Uterus (tissue), 2 donors: ENCODE results near the gene NDC80.

Experiments
- POLR2A ChIP-seq, 2 donors: fragments of 450-650 bp; IDR thresholded peaks; one replicate each; pipeline ENCODE4 v1.6.1; 2016; ENCODE audit warnings: antibody characterized with exemption in 2 of 2, mild to moderate bottlenecking in 1 of 2, moderate library complexity in 1 of 2
- TF ChIP-seq, protein P1 (sequence below), 4 experiments: fragments of 200-600 bp in 2 of 4; fragments of 450-650 bp in 2 of 4; sonication (generic) in 2 of 4; IDR thresholded peaks; one replicate each; pipeline ENCODE4 v1.5.1; 2016 to 2019; ENCODE audit warnings: antibody characterized with exemption in 4 of 4, mild to moderate bottlenecking in 2 of 4, moderate library complexity in 1 of 4

DNA sequence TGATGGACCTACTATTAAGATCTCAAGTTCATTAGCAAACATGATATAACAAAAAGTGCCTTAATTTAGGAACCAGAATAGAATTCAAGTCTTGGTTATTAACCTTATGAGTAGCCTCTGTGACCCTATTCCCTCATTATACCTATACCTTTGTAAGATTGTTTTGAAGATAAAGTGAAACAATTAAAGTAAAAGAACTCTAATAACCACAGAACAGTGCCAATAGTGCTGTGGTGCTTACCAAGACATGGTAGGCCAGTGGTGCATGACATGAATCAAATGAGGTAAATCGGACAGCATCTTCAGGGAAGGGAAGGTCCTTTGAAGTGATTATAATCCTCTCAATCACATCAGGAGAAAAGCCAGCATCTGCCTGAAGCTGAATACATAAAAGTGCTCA lies 36.5 kb upstream of the NDC80 start:
- TF ChIP-seq, protein P1, sequence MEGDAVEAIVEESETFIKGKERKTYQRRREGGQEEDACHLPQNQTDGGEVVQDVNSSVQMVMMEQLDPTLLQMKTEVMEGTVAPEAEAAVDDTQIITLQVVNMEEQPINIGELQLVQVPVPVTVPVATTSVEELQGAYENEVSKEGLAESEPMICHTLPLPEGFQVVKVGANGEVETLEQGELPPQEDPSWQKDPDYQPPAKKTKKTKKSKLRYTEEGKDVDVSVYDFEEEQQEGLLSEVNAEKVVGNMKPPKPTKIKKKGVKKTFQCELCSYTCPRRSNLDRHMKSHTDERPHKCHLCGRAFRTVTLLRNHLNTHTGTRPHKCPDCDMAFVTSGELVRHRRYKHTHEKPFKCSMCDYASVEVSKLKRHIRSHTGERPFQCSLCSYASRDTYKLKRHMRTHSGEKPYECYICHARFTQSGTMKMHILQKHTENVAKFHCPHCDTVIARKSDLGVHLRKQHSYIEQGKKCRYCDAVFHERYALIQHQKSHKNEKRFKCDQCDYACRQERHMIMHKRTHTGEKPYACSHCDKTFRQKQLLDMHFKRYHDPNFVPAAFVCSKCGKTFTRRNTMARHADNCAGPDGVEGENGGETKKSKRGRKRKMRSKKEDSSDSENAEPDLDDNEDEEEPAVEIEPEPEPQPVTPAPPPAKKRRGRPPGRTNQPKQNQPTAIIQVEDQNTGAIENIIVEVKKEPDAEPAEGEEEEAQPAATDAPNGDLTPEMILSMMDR (IDR thresholded peaks at IDR 0.05): no peak
- no peak for TF ChIP-seq POLR2A (IDR thresholded peaks at IDR 0.05)
